ENCODE data around the gene FABP3.

Gene FABP3

DNA sequence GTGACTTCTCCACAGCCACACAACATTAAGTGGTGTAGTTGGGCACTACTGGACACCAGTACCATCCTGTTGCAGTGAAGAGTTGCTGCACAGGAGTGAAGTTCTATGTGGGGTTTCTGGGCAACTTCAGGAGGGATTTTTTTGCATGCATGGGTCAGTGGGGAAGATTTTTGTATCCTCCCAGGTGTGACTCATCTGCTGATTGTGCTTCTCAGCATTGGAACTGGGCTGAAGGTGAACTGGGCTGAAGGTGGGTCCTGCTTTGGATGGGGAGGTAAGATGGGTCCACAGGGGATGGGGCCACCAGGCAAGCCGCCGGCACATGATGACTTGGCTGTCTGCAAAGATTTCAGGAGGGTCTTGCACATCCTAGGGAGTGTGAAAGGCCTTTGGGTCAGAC, 42.8 kb upstream of the FABP3 start:
- TF ChIP-seq CTCF (IDR thresholded peaks at IDR 0.05; ENCODE audit: insufficient read depth, missing control alignments) = no peak
- DNase-seq (ENCODE audit: insufficient read length, low spot score) = no peak

GRCh38 chr1:31414980-31415370, 42.1 kb upstream of the FABP3 start:
- FAIRE-seq (no peak), DNase-seq (ENCODE audit: insufficient read length, low spot score) (no peak)
- no peak for TF ChIP-seq CTCF (IDR thresholded peaks at IDR 0.05; ENCODE audit: insufficient read depth, missing control alignments)

More for the DNA sequence above, 42.8 kb upstream of the FABP3 start:
- FAIRE-seq = no peak

DNA sequence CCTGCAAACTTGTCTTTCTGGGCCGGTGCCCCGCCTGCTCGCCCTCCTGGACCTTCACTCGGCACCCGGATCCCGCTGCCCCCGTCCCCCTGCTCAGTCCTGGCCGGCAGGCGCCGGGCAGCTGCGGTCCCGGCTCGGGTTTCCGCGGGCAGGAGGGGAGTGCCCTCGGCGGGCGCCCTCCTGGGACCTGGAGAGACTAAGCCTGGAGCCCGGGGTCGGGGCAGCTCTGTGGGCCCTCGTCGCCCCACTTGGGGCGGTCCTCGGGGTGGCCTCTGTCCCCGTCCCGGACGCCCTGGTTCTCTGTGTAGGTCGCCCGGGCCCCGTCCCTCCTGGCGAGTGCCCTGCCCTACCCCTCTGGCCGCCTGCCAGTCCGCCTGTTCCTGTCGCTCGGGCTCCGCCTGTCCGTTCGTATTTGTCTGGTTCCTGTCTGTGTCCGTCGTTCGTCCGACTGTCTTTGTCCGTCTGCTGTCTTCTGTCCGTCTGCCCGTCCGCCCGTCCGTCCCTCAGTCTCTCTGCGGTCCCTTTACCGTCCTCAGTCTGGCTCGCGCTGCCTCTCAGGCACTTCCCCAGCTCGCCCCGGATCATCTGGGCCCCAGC, 40.6 kb upstream of the FABP3 start:
- TF ChIP-seq CTCF (IDR thresholded peaks at IDR 0.05; ENCODE audit: insufficient read depth, missing control alignments) = no peak
- DNase-seq (ENCODE audit: insufficient read length, low spot score) (no peak), FAIRE-seq (no peak)

DNA sequence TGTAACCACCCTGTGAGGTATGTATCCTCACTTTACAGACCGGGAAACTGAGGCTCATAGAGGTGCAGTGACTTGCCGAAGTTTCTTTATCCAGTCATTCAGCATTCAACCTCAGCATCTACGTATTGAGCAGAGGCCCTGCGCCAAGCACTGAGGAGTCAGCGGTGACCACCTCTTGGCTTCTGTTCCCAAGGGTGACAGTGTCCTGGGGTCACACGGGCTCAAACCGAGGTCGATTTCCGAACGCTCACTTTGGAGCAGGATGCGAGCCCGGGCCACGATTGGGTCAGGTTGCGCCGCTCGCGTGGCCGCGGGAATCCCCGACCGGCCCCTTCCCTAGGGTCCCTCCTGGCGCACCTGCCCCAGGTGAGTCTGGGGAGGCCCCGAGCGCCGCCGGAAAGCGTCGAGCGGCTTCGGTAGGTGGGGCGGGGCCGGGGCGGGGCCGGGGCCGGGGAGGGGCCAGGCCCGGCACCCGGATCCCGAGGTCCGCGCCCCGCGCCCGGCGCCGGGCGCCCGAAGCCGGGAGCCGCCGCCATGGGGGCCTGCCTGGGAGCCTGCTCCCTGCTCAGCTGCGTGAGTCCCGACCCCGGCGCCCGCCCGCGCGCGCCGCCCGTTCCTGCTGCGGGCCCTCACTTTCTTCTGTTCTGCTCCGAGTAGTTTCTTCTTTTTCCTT, 40.0 kb upstream of the FABP3 start, which contains the start of gene SERINC2:
SERINC2 (plus strand) TSS at position 482 of the 673 bp plus-strand sequence; CDS start at position 535, 53 bp downstream.
- DNase-seq (ENCODE audit: insufficient read length, low spot score) (peak; percentile 48), FAIRE-seq (no peak)
- TF ChIP-seq CTCF (IDR thresholded peaks at IDR 0.05; ENCODE audit: insufficient read depth, missing control alignments) = no peak

- DNase-seq (ENCODE audit: insufficient read length, low spot score) (no peak), FAIRE-seq (no peak)
- no peak for TF ChIP-seq CTCF (IDR thresholded peaks at IDR 0.05; ENCODE audit: insufficient read depth, missing control alignments)
These were observed 39.3 kb upstream of the FABP3 start for GRCh38 chr1:31412205-31412604.

DNA sequence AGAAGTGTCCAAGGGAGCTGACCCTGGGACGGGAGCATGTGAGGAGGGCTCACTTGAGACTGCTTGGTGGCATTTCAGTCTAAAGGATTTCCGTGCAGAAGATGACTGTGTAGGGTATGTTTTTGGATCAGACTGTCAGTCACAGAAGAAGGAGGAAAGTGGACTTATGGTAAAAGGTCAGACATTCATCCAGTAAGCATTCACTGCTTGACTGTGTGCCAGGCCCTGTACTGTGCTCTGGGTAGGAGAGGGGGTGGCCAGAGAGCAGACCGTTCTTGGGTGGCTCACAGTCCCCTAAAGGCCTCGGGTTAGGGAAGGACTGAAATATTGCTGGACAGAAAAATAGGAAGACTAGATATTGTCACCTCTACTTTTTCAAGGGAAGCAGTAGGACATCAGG, 38.0 kb upstream of the FABP3 start:
- DNase-seq (ENCODE audit: insufficient read length, low spot score) (no peak), FAIRE-seq (no peak)
- TF ChIP-seq CTCF (IDR thresholded peaks at IDR 0.05; ENCODE audit: insufficient read depth, missing control alignments) = no peak
